ENCODE results near the gene GSTM2. TPM values are rescaled to one million over a fixed set of nuclear protein-coding genes. Genes with fewer than 3 reads are reported as not detected.

GSTM2 gene
- total RNA-seq, 2 experiments from 2014 or later, result 0.38 to 0.76 TPM

- BruUV-seq (replicated peaks), result no TSS peak
- Histone ChIP-seq H2AFZ (ENCODE audit: low read length) (no peak overlapping the region), H3K4me1 (ENCODE audit: insufficient read depth, low read length, poor library complexity, severe bottlenecking) (peaks cover 13% of the 10 kb centered on the region), H4K20me1 (ENCODE audit: insufficient read depth, low read length) (no peaks in the 10 kb centered on the region), H3K27ac (ENCODE audit: low read depth, low read length, poor library complexity, severe bottlenecking) (no peak overlapping the region), H3K4me3 (ENCODE audit: low read depth, low read length, poor library complexity, severe bottlenecking) (no peak overlapping the region), H3K79me2 (ENCODE audit: insufficient read depth, low read depth, low read length) (no peaks in the 10 kb centered on the region), H3K9me3 (ENCODE audit: low read length) (no peaks in the 10 kb centered on the region), H3K4me2 (ENCODE audit: low read length) (no peak overlapping the region), H3K36me3 (ENCODE audit: insufficient read depth, low read length) (no peaks in the 10 kb centered on the region), H3K9me2 (ENCODE audit: insufficient read depth, low read length) (no peaks in the 10 kb centered on the region)
- intact Hi-C loops (cut with micrococcal nuclease; ENCODE audit: unreplicated experiment), result no loop called here
- no peak for DNase-seq (ENCODE audit: low spot score)
- TF ChIP-seq EZH2phosphoT487 (IDR thresholded peaks at IDR 0.05; ENCODE audit: borderline replicate concordance, low read depth, low read length) (no peak), CTCF (conservative IDR thresholded peaks at IDR 0.05; ENCODE audit: low read length) (no peak)
- CTCF ChIA-PET (ENCODE audit: unreplicated experiment), result interaction anchor here (0.6 to 2.2 kb wide), 9 partner anchors 8 to 345 kb away, joined by 3 to 15 read pairs (median 7); partner anchors contain the start of gene AHCYL1
- POLR2A ChIA-PET, result interaction anchor here (0.7 to 2.0 kb wide), 7 partner anchors 13 to 120 kb away, joined by 3 to 8 read pairs (median 3); partner anchors contain the start of gene GPR61
Measured at GRCh38 chr1:109639063-109639840, 28.6 kb upstream of the GSTM2 start.

DNA sequence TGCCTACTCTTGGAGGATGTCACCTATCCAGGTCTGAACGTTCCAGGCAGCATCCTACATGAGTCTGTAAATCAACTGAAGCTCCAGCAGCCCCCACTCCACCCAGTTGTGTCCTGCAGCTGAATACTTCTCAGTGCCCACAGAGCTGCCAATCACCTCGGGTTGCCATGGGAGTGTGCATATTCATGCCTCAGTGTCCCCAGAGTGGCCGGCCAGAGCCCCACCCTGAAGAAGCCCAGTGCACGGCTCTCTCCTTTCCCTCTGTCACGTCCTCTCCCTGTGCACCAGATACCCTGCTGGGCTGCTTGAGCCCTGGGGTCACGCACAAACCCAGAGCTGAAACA is 28.0 kb upstream of the GSTM2 start:
- Histone ChIP-seq H4K20me1 (ENCODE audit: insufficient read depth, low read length) (no peaks in the 10 kb centered on the region), H3K79me2 (ENCODE audit: insufficient read depth, low read depth, low read length) (no peaks in the 10 kb centered on the region), H2AFZ (ENCODE audit: low read length) (no peak overlapping the region), H3K4me2 (ENCODE audit: low read length) (no peak overlapping the region), H3K4me3 (ENCODE audit: low read depth, low read length, poor library complexity, severe bottlenecking) (no peak overlapping the region), H3K9me3 (ENCODE audit: low read length) (no peaks in the 10 kb centered on the region), H3K9me2 (ENCODE audit: insufficient read depth, low read length) (no peaks in the 10 kb centered on the region), H3K4me1 (ENCODE audit: insufficient read depth, low read length, poor library complexity, severe bottlenecking) (peaks cover 8% of the 10 kb centered on the region), H3K27ac (ENCODE audit: low read depth, low read length, poor library complexity, severe bottlenecking) (no peak overlapping the region), H3K36me3 (ENCODE audit: insufficient read depth, low read length) (no peaks in the 10 kb centered on the region)
- DNase-seq (ENCODE audit: low spot score), result no peak
- ChIA-PET POLR2A (interaction anchor here (0.5 to 2.0 kb wide), 8 partner anchors 10 to 1220 kb away, joined by 3 to 8 read pairs (median 3); partner anchors contain the start of gene GPR61), CTCF (ENCODE audit: unreplicated experiment) (interaction anchor here (0.6 to 2.7 kb wide), 14 partner anchors 9 to 345 kb away, joined by 3 to 20 read pairs (median 6); partner anchors contain the start of genes AHCYL1, AMPD2, GNAI3 and GNAT2)
- TF ChIP-seq EZH2phosphoT487 (IDR thresholded peaks at IDR 0.05; ENCODE audit: borderline replicate concordance, low read depth, low read length) (no peak), CTCF (conservative IDR thresholded peaks at IDR 0.05; ENCODE audit: low read length) (no peak)
- BruUV-seq (replicated peaks), result no TSS peak
- intact Hi-C loops (cut with micrococcal nuclease; ENCODE audit: unreplicated experiment), result loop anchor here (5.0 kb wide), 2 partner anchors 132 to 342 kb away; partner anchors contain the start of gene AHCYL1
